Testis (tissue), 3 donors: ENCODE measurements around the gene KCNK5. TPM values are rescaled to one million over a fixed set of nuclear protein-coding genes. Genes with fewer than 3 reads are reported as not detected.

Experiments used
- DNase-seq: peaks from one replicate; pipeline ENCODE4 v3.0.0-alpha.2; 2019
- H3K27ac ChIP-seq, 2 donors: fragments of 200-600 bp; sonication (generic); one replicate each; pipeline ENCODE4 v1.5.1; 2019
- H3K27me3 ChIP-seq: fragments of 200-600 bp; sonication (generic); one replicate; pipeline ENCODE4 v1.5.1; 2019
- H3K36me3 ChIP-seq: fragments of 200-600 bp; sonication (generic); one replicate; pipeline ENCODE4 v1.5.1; 2017; ENCODE audit warnings: low read depth; ENCODE audit errors: missing control alignments
- H3K4me1 ChIP-seq: fragments of 200-600 bp; sonication (generic); one replicate; pipeline ENCODE4 v1.5.1; 2019
- H3K4me3 ChIP-seq, 2 donors: fragments of 200-600 bp; sonication (generic); one replicate each; pipeline ENCODE4 v1.5.1; 2017 to 2019
- H3K9me3 ChIP-seq: fragments of 200-600 bp; sonication (generic); one replicate; pipeline ENCODE4 v1.5.1; 2017
- CTCF ChIP-seq, 3 experiments: fragments of 450-650 bp in 2 of 3; fragments of 200-600 bp in 1 of 3; sonication (generic) in 1 of 3; IDR thresholded peaks; one replicate each; pipeline ENCODE4 v1.5.1; 2016 to 2019; ENCODE audit warnings: antibody characterized with exemption in 3 of 3, mild to moderate bottlenecking in 2 of 3, moderate library complexity in 1 of 3
- POLR2A ChIP-seq: fragments of 450-650 bp; IDR thresholded peaks from one replicate; pipeline ENCODE4 v1.6.1; 2017; ENCODE audit warnings: antibody characterized with exemption, mild to moderate bottlenecking, moderate library complexity
- WGBS, 2 donors: methylation state at CpG; one replicate each; pipeline ENCODE4 v1.1.5; 2018; 5-methylcytosine and 5-hydroxymethylcytosine counted together
- intact Hi-C: fragments of 100-400 bp; cut with DNase I; formaldehyde crosslinking; loops from one replicate; pipeline ENCODE4 v1.15.1; 2023; ENCODE audit warnings: low total_unique reads
- polyA plus RNA-seq: library from polyadenylated mRNA; stranded (reverse); fragments of 350-450 nt; fragmentation: Illumina TruSeq; extraction: RNeasy Lipid Tissue Mini Kit (QIAGEN cat#74804); gene quantifications from one replicate; pipeline ENCODE4 v1.2.3, GENCODE V29; 2014; ENCODE audit warnings: low read depth, low replicate concordance; ENCODE audit not compliant: insufficient read depth
- total RNA-seq, 2 donors: library from RNA; depleted of rRNA; stranded (reverse); fragments of >200 nt; gene quantifications; one replicate each; pipeline ENCODE4 v1.2.3, GENCODE V29; 2016

KCNK5 gene
- total and polyA plus RNA-seq, 3 donors from 2014 or later = 1.6 to 2.3 (median 2.0) TPM

GRCh38 chr6:39207416-39208222, 21.7 kb downstream of the KCNK5 start:
- 87 to 94% methylated on average over 5 to 8 of the region's 8 CpGs for WGBS, 2 donors
- Histone ChIP-seq H3K9me3 (no peaks in the 10 kb centered on the region), H3K4me3 (no peak overlapping the region), H3K4me1 (no peaks in the 10 kb centered on the region), H3K27ac (no peak overlapping the region), H3K36me3 (no peaks in the 10 kb centered on the region), H3K27me3 (no peaks in the 10 kb centered on the region)
- TF ChIP-seq CTCF (IDR thresholded peaks at IDR 0.05) (no peak), POLR2A (no peak)
- DNase-seq = no peak
- intact Hi-C loops = no loop called here

GRCh38 chr6:39206250-39206721, 23.0 kb downstream of the KCNK5 start:
- no peaks in the 10 kb centered on the region for H3K9me3 ChIP-seq
- 76 to 85% methylated on average over 4 to 10 of the region's 10 CpGs for WGBS, 2 donors
- TF ChIP-seq POLR2A (no peak), CTCF (IDR thresholded peaks at IDR 0.05) (no peak)
- H3K4me3 ChIP-seq = no peak overlapping the region
- no peak for DNase-seq
- intact Hi-C loops = no loop called here
- H3K27ac ChIP-seq = no peak overlapping the region
- no peaks in the 10 kb centered on the region for H3K27me3 ChIP-seq
- no peaks in the 10 kb centered on the region for H3K36me3 ChIP-seq
- no peaks in the 10 kb centered on the region for H3K4me1 ChIP-seq

GRCh38 chr6:39204646-39205244, 24.5 kb downstream of the KCNK5 start:
- 76 to 95% methylated on average over 5 to 7 of the region's 8 CpGs for WGBS, 2 donors
- no peak overlapping the region for H3K27ac ChIP-seq
- no peak for TF ChIP-seq CTCF (IDR thresholded peaks at IDR 0.05)
- no peak for TF ChIP-seq POLR2A
- no peak overlapping the region for H3K4me3 ChIP-seq
- H3K36me3 ChIP-seq = no peaks in the 10 kb centered on the region
- no peaks in the 10 kb centered on the region for H3K27me3 ChIP-seq
- DNase-seq = no peak
- no peaks in the 10 kb centered on the region for H3K4me1 ChIP-seq
- no peaks in the 10 kb centered on the region for H3K9me3 ChIP-seq
- intact Hi-C loops = no loop called here

GRCh38 chr6:39204160-39204495, 25.1 kb downstream of the KCNK5 start:
- no peaks in the 10 kb centered on the region for H3K9me3 ChIP-seq
- DNase-seq = no peak
- intact Hi-C loops = no loop called here
- H3K27me3 ChIP-seq = no peaks in the 10 kb centered on the region
- H3K27ac ChIP-seq = no peak overlapping the region
- TF ChIP-seq CTCF (IDR thresholded peaks at IDR 0.05) = no peak
- no peak for TF ChIP-seq POLR2A
- 83 to 88% methylated on average over 4 of the region's 4 CpGs for WGBS, 2 donors
- no peaks in the 10 kb centered on the region for H3K36me3 ChIP-seq
- no peaks in the 10 kb centered on the region for H3K4me1 ChIP-seq
- no peak overlapping the region for H3K4me3 ChIP-seq
